ENCODE data around the gene HSPB9. TPM values are rescaled to one million over a fixed set of nuclear protein-coding genes. Genes with fewer than 3 reads are reported as not detected.

Gene HSPB9
- total and polyA plus RNA-seq, 7 experiments from 2014 or later: 0.10 to 0.16 (median 0.12) TPM; not detected in 4

- Mint-ChIP-seq H3K36me3 (peaks cover 0 to 18% (median 3%) of the 10 kb centered on the region in 5 donors), H3K27me3 (no peaks in the 10 kb centered on the region), H3K9me3 (no peaks in the 10 kb centered on the region), H3K4me1 (peaks cover 0 to 15% (median 10%) of the 10 kb centered on the region in 7 donors), H3K4me3 (no peak overlapping the region), H3K27ac (no peak overlapping the region)
- ATAC-seq (no peak), DNase-seq (no peak)
- intact Hi-C loops (cut with micrococcal nuclease): loop anchor here in 1 of 2 donors (5.0 kb wide), 1 partner anchor 36 kb away; no protein-coding TSS in a partner anchor
- H3K9me3 ChIP-seq (ENCODE audit: control insufficient read depth in 2 of 3, low read length in 3 of 3): no peaks in the 10 kb centered on the region
- ChIA-PET CTCF (interaction anchor here (0.6 to 2.3 kb wide), 4 partner anchors 10 to 193 kb away, joined by 3 to 7 read pairs (median 4); partner anchors contain the start of gene DHX58), POLR2A (interaction anchor here (1.1 to 1.7 kb wide), 2 partner anchors 9 to 137 kb away, joined by 4 to 5 read pairs; partner anchors contain the start of genes CNP and DHX58)
- no peak overlapping the region for H3K4me3 ChIP-seq (ENCODE audit: low read length)
- no peak overlapping the region for H3K27ac ChIP-seq (ENCODE audit: low read depth, low read length)
- H3K4me1 ChIP-seq (ENCODE audit: control insufficient read depth in 2 of 2, insufficient read depth in 2 of 2, low read length in 2 of 2): peaks cover 0 to 10% of the 10 kb centered on the region in 2 donors
- no peaks in the 10 kb centered on the region for H3K27me3 ChIP-seq (ENCODE audit: control insufficient read depth in 2 of 2, insufficient read depth in 2 of 2, low read length in 2 of 2)
- H3K36me3 ChIP-seq (ENCODE audit: control insufficient read depth in 2 of 3, insufficient read depth in 3 of 3, low read length in 3 of 3): peaks cover 0 to 32% (median 3%) of the 10 kb centered on the region in 3 experiments
Measured at GRCh38 chr17:42103221-42103954, 19.2 kb upstream of the HSPB9 start.

- Mint-ChIP-seq H3K9me3 (no peaks in the 10 kb centered on the region), H3K4me1 (peaks cover 0 to 19% (median 18%) of the 10 kb centered on the region in 7 donors), H3K36me3 (peaks cover 0 to 23% (median 9%) of the 10 kb centered on the region in 5 donors), H3K4me3 (no peak overlapping the region), H3K27me3 (no peaks in the 10 kb centered on the region), H3K27ac (no peak overlapping the region)
- Histone ChIP-seq H3K4me1 (ENCODE audit: control insufficient read depth in 2 of 2, insufficient read depth in 2 of 2, low read length in 2 of 2) (peaks cover 0 to 10% of the 10 kb centered on the region in 2 donors), H3K27me3 (ENCODE audit: control insufficient read depth in 2 of 2, insufficient read depth in 2 of 2, low read length in 2 of 2) (no peaks in the 10 kb centered on the region), H3K27ac (ENCODE audit: low read depth, low read length) (no peak overlapping the region), H3K36me3 (ENCODE audit: control insufficient read depth in 2 of 3, insufficient read depth in 3 of 3, low read length in 3 of 3) (peaks cover 0 to 40% (median 3%) of the 10 kb centered on the region in 3 experiments), H3K9me3 (ENCODE audit: control insufficient read depth in 2 of 3, low read length in 3 of 3) (no peaks in the 10 kb centered on the region), H3K4me3 (ENCODE audit: low read length) (no peak overlapping the region)
- CTCF ChIA-PET: interaction anchor here (0.6 to 1.2 kb wide), 3 partner anchors 9 to 37 kb away, joined by 3 to 4 read pairs (median 4); no protein-coding TSS in a partner anchor
- no peak for DNase-seq
- intact Hi-C loops (cut with micrococcal nuclease): loop anchor here in 1 of 2 donors (5.0 kb wide), 1 partner anchor 37 kb away; no protein-coding TSS in a partner anchor
- ATAC-seq: no peak
- POLR2A ChIA-PET: interaction anchor here (1.1 to 1.7 kb wide), 2 partner anchors 8 to 138 kb away, joined by 4 to 5 read pairs; partner anchors contain the start of genes CNP and DHX58
Measured at GRCh38 chr17:42104264-42104663, 18.3 kb upstream of the HSPB9 start.

- H3K27ac Mint-ChIP-seq: peak overlapping the region in 2 of 9 donors; percentile 45 to 47
- POLR2A ChIA-PET: no interaction called here
Measured at GRCh38 chr17:42106009-42106408, 16.6 kb upstream of the HSPB9 start.

GRCh38 chr17:42107124-42107523 lies 15.5 kb upstream of the HSPB9 start:
- ATAC-seq (no peak), DNase-seq (no peak)
- Mint-ChIP-seq H3K4me1 (peaks cover 12 to 44% (median 41%) of the 10 kb centered on the region in 7 donors), H3K9me3 (peaks cover 0 to 2% (median 0%) of the 10 kb centered on the region in 11 donors), H3K27ac (peak overlapping the region in 2 of 9 donors; percentile 28 to 66), H3K4me3 (peak overlapping the region in 7 of 10 donors; percentile 36 to 78 (median 67)), H3K27me3 (no peaks in the 10 kb centered on the region), H3K36me3 (peaks cover 0 to 32% (median 15%) of the 10 kb centered on the region in 5 donors)
- Histone ChIP-seq H3K4me3 (ENCODE audit: low read length) (no peak overlapping the region), H3K4me1 (ENCODE audit: control insufficient read depth in 2 of 2, insufficient read depth in 2 of 2, low read length in 2 of 2) (peaks cover 5 to 32% of the 10 kb centered on the region in 2 donors), H3K9me3 (ENCODE audit: control insufficient read depth in 2 of 3, low read length in 3 of 3) (no peaks in the 10 kb centered on the region), H3K27ac (ENCODE audit: low read depth, low read length) (peak overlapping the region; percentile 32), H3K27me3 (ENCODE audit: control insufficient read depth in 2 of 2, insufficient read depth in 2 of 2, low read length in 2 of 2) (no peaks in the 10 kb centered on the region), H3K36me3 (ENCODE audit: control insufficient read depth in 2 of 3, insufficient read depth in 3 of 3, low read length in 3 of 3) (peaks cover 0 to 41% (median 3%) of the 10 kb centered on the region in 3 experiments)
- intact Hi-C loops (cut with micrococcal nuclease): loop anchor here (1.0 to 2.0 kb wide), 3 partner anchors 14 to 74 kb away; partner anchors contain the start of genes KAT2A (in 1 of the 2) and KCNH4 (in 1 of the 2)
- CTCF ChIA-PET: interaction anchor here (0.7 to 1.7 kb wide), 2 partner anchors 80 to 84 kb away, joined by 3 to 5 read pairs; no protein-coding TSS in a partner anchor
- POLR2A ChIA-PET: interaction anchor here (0.7 to 1.2 kb wide), 3 partner anchors 9 to 24 kb away, joined by 3 to 4 read pairs (median 4); partner anchors contain the start of gene ZNF385C

More at GRCh38 chr17:42106009-42106408, 16.6 kb upstream of the HSPB9 start:
- peaks cover 0 to 2% (median 0%) of the 10 kb centered on the region in 11 donors for H3K9me3 Mint-ChIP-seq
- no peaks in the 10 kb centered on the region for H3K27me3 Mint-ChIP-seq
- Histone ChIP-seq H3K4me1 (ENCODE audit: control insufficient read depth in 2 of 2, insufficient read depth in 2 of 2, low read length in 2 of 2) (peaks cover 0 to 21% of the 10 kb centered on the region in 2 donors), H3K27ac (ENCODE audit: low read depth, low read length) (no peak overlapping the region), H3K4me3 (ENCODE audit: low read length) (no peak overlapping the region), H3K9me3 (ENCODE audit: control insufficient read depth in 2 of 3, low read length in 3 of 3) (no peaks in the 10 kb centered on the region), H3K36me3 (ENCODE audit: control insufficient read depth in 2 of 3, insufficient read depth in 3 of 3, low read length in 3 of 3) (peaks cover 0 to 41% (median 3%) of the 10 kb centered on the region in 3 experiments), H3K27me3 (ENCODE audit: control insufficient read depth in 2 of 2, insufficient read depth in 2 of 2, low read length in 2 of 2) (no peaks in the 10 kb centered on the region)
- H3K4me3 Mint-ChIP-seq: peak overlapping the region in 1 of 10 donors; percentile 3
- no peak for DNase-seq
- intact Hi-C loops (cut with micrococcal nuclease): loop anchor here (2.0 kb wide), 2 partner anchors 15 to 75 kb away; partner anchors contain the start of genes KAT2A (in 1 of the 2) and KCNH4 (in 1 of the 2)
- CTCF ChIA-PET: interaction anchor here (1.0 kb wide), 1 partner anchor 12 kb away, joined by 4 read pairs; no protein-coding TSS in a partner anchor
- peaks cover 12 to 33% (median 30%) of the 10 kb centered on the region in 7 donors for H3K4me1 Mint-ChIP-seq
- no peak for ATAC-seq
- peaks cover 0 to 33% (median 15%) of the 10 kb centered on the region in 5 donors for H3K36me3 Mint-ChIP-seq

- H3K36me3 ChIP-seq (ENCODE audit: control insufficient read depth in 2 of 3, insufficient read depth in 3 of 3, low read length in 3 of 3): peaks cover 0 to 40% (median 3%) of the 10 kb centered on the region in 3 experiments
- H3K4me3 Mint-ChIP-seq: peak overlapping the region in 9 of 10 donors; percentile 36 to 78 (median 67)
- no peaks in the 10 kb centered on the region for H3K9me3 ChIP-seq (ENCODE audit: control insufficient read depth in 2 of 3, low read length in 3 of 3)
- H3K27ac ChIP-seq (ENCODE audit: low read depth, low read length): peak overlapping the region; percentile 32
- intact Hi-C loops (cut with micrococcal nuclease): loop anchor here (1.0 to 2.0 kb wide), 3 partner anchors 13 to 73 kb away; partner anchors contain the start of genes KAT2A (in 1 of the 2) and KCNH4 (in 1 of the 2)
- peaks cover 0 to 2% (median 0%) of the 10 kb centered on the region in 11 donors for H3K9me3 Mint-ChIP-seq
- H3K27me3 ChIP-seq (ENCODE audit: control insufficient read depth in 2 of 2, insufficient read depth in 2 of 2, low read length in 2 of 2): no peaks in the 10 kb centered on the region
- DNase-seq (peak; percentile 82 to 96 (median 88)), ATAC-seq (peak; percentile 95)
- CTCF ChIA-PET: interaction anchor here (0.6 to 1.7 kb wide), 3 partner anchors 10 to 145 kb away, joined by 3 to 5 read pairs (median 3); partner anchors contain the start of gene ZNF385C
- peak overlapping the region in 7 of 9 donors; percentile 28 to 72 (median 53) for H3K27ac Mint-ChIP-seq
- H3K27me3 Mint-ChIP-seq: no peaks in the 10 kb centered on the region
- H3K4me3 ChIP-seq (ENCODE audit: low read length): no peak overlapping the region
- POLR2A ChIA-PET: interaction anchor here (0.7 to 1.2 kb wide), 4 partner anchors 10 to 386 kb away, joined by 3 to 4 read pairs (median 3); partner anchors contain the start of gene ZNF385C
- H3K36me3 Mint-ChIP-seq: peaks cover 0 to 36% (median 15%) of the 10 kb centered on the region in 5 donors
- H3K4me1 Mint-ChIP-seq: peaks cover 12 to 51% (median 46%) of the 10 kb centered on the region in 7 donors
- peaks cover 8 to 35% of the 10 kb centered on the region in 2 donors for H3K4me1 ChIP-seq (ENCODE audit: control insufficient read depth in 2 of 2, insufficient read depth in 2 of 2, low read length in 2 of 2)
Measured at GRCh38 chr17:42107597-42108576, 14.7 kb upstream of the HSPB9 start.

Data from naive thymus-derived CD4-positive, alpha-beta T cell (primary cell).